Brain microvascular endothelial cell (primary cell): Measurements from ENCODE around the gene MED27.

Experiments
- DNase-seq: peaks from one replicate; pipeline ENCODE4 v3.0.0-alpha.2; 2020
- H3K27ac ChIP-seq: fragments of 250-450 bp; sonication (Bioruptor Pico); 2 replicates; pipeline ENCODE4 v1.5.1; 2020; ENCODE audit warnings: mild to moderate bottlenecking, moderate library complexity
- H3K27me3 ChIP-seq: fragments of 250-450 bp; sonication (Bioruptor Pico); replicated peaks from 2 replicates; pipeline ENCODE4 v1.5.1; 2020; ENCODE audit warnings: mild to moderate bottlenecking
- H3K36me3 ChIP-seq: fragments of 250-450 bp; sonication (Bioruptor Pico); replicated peaks from 2 replicates; pipeline ENCODE4 v1.5.1; 2020; ENCODE audit warnings: mild to moderate bottlenecking
- H3K4me3 ChIP-seq: 2 replicates; pipeline ENCODE4 v1.5.1; 2011; ENCODE audit warnings: low read depth, mild to moderate bottlenecking, control low read depth, low read length, moderate library complexity
- CTCF ChIP-seq: IDR thresholded peaks from 2 replicates; pipeline ENCODE4 v1.5.1; 2011; ENCODE audit warnings: low read depth, mild to moderate bottlenecking, moderate library complexity, low read length, control low read depth, inconsistent platforms; ENCODE audit errors: missing control alignments
- in situ Hi-C: cut with HindIII; loops from 2 replicates; pipeline ENCODE4 v1.10.0; 2017; ENCODE audit warnings: low sequenced_read_pairs, low pct_ligation_motif_present

Gene MED27

GRCh38 chr9:131815970-131816873 lies 263.4 kb downstream of the MED27 start:
- Histone ChIP-seq H3K27ac (no peak overlapping the region), H3K4me3 (no peak overlapping the region), H3K36me3 (no peaks in the 10 kb centered on the region), H3K27me3 (peaks cover 14% of the 10 kb centered on the region)
- TF ChIP-seq CTCF: no peak
- DNase-seq: no peak
- in situ Hi-C loops: loop anchor here (25.0 kb wide), 1 partner anchor 446 kb away; no protein-coding TSS in a partner anchor

GRCh38 chr9:131814707-131815106 lies 265.0 kb downstream of the MED27 start:
- H3K27me3 ChIP-seq: peaks cover 20% of the 10 kb centered on the region
- H3K27ac ChIP-seq: no peak overlapping the region
- no peak overlapping the region for H3K4me3 ChIP-seq
- no peak for DNase-seq
- in situ Hi-C loops: loop anchor here (25.0 kb wide), 1 partner anchor 448 kb away; no protein-coding TSS in a partner anchor
- no peak for TF ChIP-seq CTCF
- no peaks in the 10 kb centered on the region for H3K36me3 ChIP-seq

GRCh38 chr9:131813116-131813515 lies 266.6 kb downstream of the MED27 start:
- Histone ChIP-seq H3K4me3 (no peak overlapping the region), H3K27me3 (peaks cover 27% of the 10 kb centered on the region), H3K27ac (no peak overlapping the region), H3K36me3 (no peaks in the 10 kb centered on the region)
- DNase-seq: peak; percentile 31
- in situ Hi-C loops: loop anchor here (25.0 kb wide), 1 partner anchor 449 kb away; no protein-coding TSS in a partner anchor
- TF ChIP-seq CTCF: no peak

GRCh38 chr9:131812116-131812790 lies 267.4 kb downstream of the MED27 start:
- in situ Hi-C loops: loop anchor here (25.0 kb wide), 1 partner anchor 450 kb away; no protein-coding TSS in a partner anchor
- Histone ChIP-seq H3K27me3 (peaks cover 30% of the 10 kb centered on the region), H3K4me3 (no peak overlapping the region), H3K27ac (no peak overlapping the region), H3K36me3 (no peaks in the 10 kb centered on the region)
- DNase-seq: no peak
- TF ChIP-seq CTCF: no peak

- in situ Hi-C loops: loop anchor here (25.0 kb wide), 1 partner anchor 451 kb away; no protein-coding TSS in a partner anchor
- Histone ChIP-seq H3K27me3 (peaks cover 31% of the 10 kb centered on the region), H3K36me3 (no peaks in the 10 kb centered on the region)
These were observed 268.3 kb downstream of the MED27 start for GRCh38 chr9:131811405-131811804.

More at GRCh38 chr9:131811405-131811804, 268.3 kb downstream of the MED27 start:
- TF ChIP-seq CTCF: no peak
- no peak for DNase-seq
- Histone ChIP-seq H3K4me3 (no peak overlapping the region), H3K27ac (no peak overlapping the region)
